SJSA1 (cell line): ENCODE measurements around the gene KRT1. TPM values are rescaled to one million over a fixed set of nuclear protein-coding genes. Genes with fewer than 3 reads are reported as not detected.
"Not testable (repeated sequence)": the region's sequence is repeated elsewhere in the genome, so short reads cannot be mapped to it uniquely, and the experiment has no call there.

Source experiments
- DNase-seq, 2 experiments: peaks; one replicate each; pipeline ENCODE4 v3.0.0-alpha.2; 2015 to 2020; ENCODE audit warnings: low spot score in 2 of 2, low read depth in 1 of 2
- H3K27ac ChIP-seq: fragments of 250-450 bp; sonication (Bioruptor Pico); 2 replicates; pipeline ENCODE4 v1.5.1; 2020; ENCODE audit warnings: mild to moderate bottlenecking, moderate library complexity
- H3K27me3 ChIP-seq: fragments of 250-450 bp; sonication (Bioruptor Pico); replicated peaks from 2 replicates; pipeline ENCODE4 v1.5.1; 2020; ENCODE audit warnings: mild to moderate bottlenecking, moderate library complexity
- H3K36me3 ChIP-seq: fragments of 250-450 bp; sonication (Bioruptor Pico); 2 replicates; pipeline ENCODE4 v1.5.1; 2020; ENCODE audit warnings: mild to moderate bottlenecking
- H3K4me1 ChIP-seq: fragments of 250-450 bp; sonication (Bioruptor Pico); replicated peaks from 2 replicates; pipeline ENCODE4 v1.6.1; 2021; ENCODE audit warnings: mild to moderate bottlenecking
- H3K4me3 ChIP-seq: fragments of 250-450 bp; sonication (Bioruptor Pico); 2 replicates; pipeline ENCODE4 v1.5.1; 2020; ENCODE audit warnings: mild to moderate bottlenecking
- H3K9me3 ChIP-seq: fragments of 250-450 bp; sonication (Bioruptor Pico); replicated peaks from 2 replicates; pipeline ENCODE4 v1.5.1; 2020; ENCODE audit warnings: mild to moderate bottlenecking
- total RNA-seq: library from RNA; depleted of rRNA; stranded (reverse); fragments of >200 nt; shearing (Covaris generic); gene quantifications from 2 replicates; pipeline ENCODE4 v1.2.3, GENCODE V29; 2014; rRNA removed

KRT1 gene
- total RNA-seq, result 1.00 TPM in 1 of 2 replicates, not detected in the other

- Histone ChIP-seq H3K27me3 (peaks cover 12% of the 10 kb centered on the region; the same call in 1 of the 2 replicates), H3K27ac (no peak within 1 kb of the TSS), H3K4me1 (no peaks in the 10 kb centered on the region), H3K9me3 (peaks cover 14% of the 10 kb centered on the region), H3K36me3 (peaks cover 23% of the 10 kb centered on the region), H3K4me3 (no peak within 1 kb of the TSS)
- DNase-seq, result peak; percentile 79 to 90
Measured at GRCh38 chr12:52680363-52680762, at the start of gene KRT1. KRT1 (minus strand) TSS chr12:52680407; CDS start chr12:52680348, 59 bp downstream.

- no peak overlapping the region for H3K27ac ChIP-seq
- H3K4me1 ChIP-seq, result no peaks in the 10 kb centered on the region
- peak; percentile 80 to 82 for DNase-seq
- H3K27me3 ChIP-seq, result peaks cover 95% of the 10 kb centered on the region
- peaks cover 59% of the 10 kb centered on the region for H3K9me3 ChIP-seq
- no peak overlapping the region for H3K4me3 ChIP-seq
- no peaks in the 10 kb centered on the region for H3K36me3 ChIP-seq
Measured at GRCh38 chr12:52729147-52729546, 48.9 kb upstream of the KRT1 start.

DNA sequence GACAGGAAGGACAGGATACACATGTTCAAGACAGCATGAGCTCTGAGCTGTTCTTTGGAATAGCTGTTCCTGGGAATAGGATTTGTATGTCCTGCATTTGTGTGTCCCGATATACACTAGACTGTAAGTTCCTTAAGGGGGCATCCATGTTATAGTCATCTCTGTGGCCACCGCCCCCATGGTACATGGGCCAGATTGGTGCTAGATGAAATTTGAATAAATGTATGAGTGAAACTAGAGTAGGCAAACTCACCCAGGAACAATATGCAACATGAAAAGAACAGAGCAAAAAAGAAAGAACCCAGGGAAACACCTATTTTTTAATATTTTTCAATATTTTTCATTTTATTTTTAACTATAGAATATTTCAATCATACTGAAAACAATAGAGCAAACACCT lies 48.2 kb upstream of the KRT1 start:
- no peak overlapping the region for H3K4me3 ChIP-seq
- DNase-seq, result peak; percentile 78 to 85
- H3K9me3 ChIP-seq, result peaks cover 51% of the 10 kb centered on the region
- no peaks in the 10 kb centered on the region for H3K4me1 ChIP-seq
- no peaks in the 10 kb centered on the region for H3K36me3 ChIP-seq
- H3K27ac ChIP-seq, result no peak overlapping the region
- H3K27me3 ChIP-seq, result peaks cover 95% of the 10 kb centered on the region

GRCh38 chr12:52727037-52727436 lies 46.8 kb upstream of the KRT1 start:
- Histone ChIP-seq H3K27me3 (peaks cover 97% of the 10 kb centered on the region), H3K4me3 (no peak overlapping the region), H3K36me3 (no peaks in the 10 kb centered on the region), H3K27ac (no peak overlapping the region), H3K9me3 (peaks cover 51% of the 10 kb centered on the region), H3K4me1 (no peaks in the 10 kb centered on the region)
- DNase-seq, result peak in 1 of 2 experiments; percentile 88

GRCh38 chr12:52726451-52726850 lies 46.2 kb upstream of the KRT1 start:
- peaks cover 96% of the 10 kb centered on the region for H3K27me3 ChIP-seq
- H3K4me3 ChIP-seq, result no peak overlapping the region
- H3K27ac ChIP-seq, result no peak overlapping the region
- H3K4me1 ChIP-seq, result no peaks in the 10 kb centered on the region
- peak; percentile 78 to 81 for DNase-seq
- peaks cover 46% of the 10 kb centered on the region for H3K9me3 ChIP-seq
- H3K36me3 ChIP-seq, result no peaks in the 10 kb centered on the region

GRCh38 chr12:52724384-52724783 lies 44.2 kb upstream of the KRT1 start:
- DNase-seq, result peak in 1 of 2 experiments; percentile 78

DNA sequence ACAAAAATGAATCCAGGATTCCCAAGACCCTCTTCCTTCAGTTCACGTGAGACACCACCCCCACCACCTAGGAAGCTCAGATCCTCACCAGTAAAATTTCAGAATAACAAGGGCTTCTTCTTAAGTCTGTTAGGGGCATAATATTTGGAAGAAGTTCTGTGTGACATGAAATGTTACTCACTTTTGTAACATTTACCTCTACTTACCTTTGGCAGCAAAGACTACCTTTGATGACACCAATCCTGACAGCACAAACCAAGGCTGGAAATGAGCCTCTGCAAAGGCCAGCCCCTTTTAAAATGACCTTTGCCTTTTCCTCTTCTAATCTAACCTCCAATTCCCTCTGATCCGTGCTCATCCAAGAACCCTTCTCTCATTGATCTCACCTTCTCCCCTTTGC lies 42.5 kb upstream of the KRT1 start:
- Histone ChIP-seq H3K27ac (no peak overlapping the region), H3K27me3 (peaks cover 96% of the 10 kb centered on the region), H3K9me3 (peaks cover 26% of the 10 kb centered on the region), H3K4me1 (no peaks in the 10 kb centered on the region), H3K4me3 (no peak overlapping the region), H3K36me3 (no peaks in the 10 kb centered on the region)
- DNase-seq, result peak; percentile 78 to 85

More at GRCh38 chr12:52724384-52724783, 44.2 kb upstream of the KRT1 start:
- Histone ChIP-seq H3K9me3 (peaks cover 34% of the 10 kb centered on the region), H3K4me3 (no peak overlapping the region), H3K36me3 (no peaks in the 10 kb centered on the region), H3K27ac (no peak overlapping the region), H3K27me3 (peaks cover 96% of the 10 kb centered on the region), H3K4me1 (no peaks in the 10 kb centered on the region)

GRCh38 chr12:52721838-52722470 lies 41.7 kb upstream of the KRT1 start:
- no peak overlapping the region for H3K27ac ChIP-seq
- H3K4me1 ChIP-seq, result no peaks in the 10 kb centered on the region
- no peak overlapping the region for H3K4me3 ChIP-seq
- peaks cover 96% of the 10 kb centered on the region for H3K27me3 ChIP-seq
- DNase-seq, result peak; percentile 78 to 82
- no peaks in the 10 kb centered on the region for H3K36me3 ChIP-seq
- peaks cover 26% of the 10 kb centered on the region for H3K9me3 ChIP-seq

- Histone ChIP-seq H3K4me3 (no peak overlapping the region), H3K27me3 (peaks cover 96% of the 10 kb centered on the region), H3K9me3 (peaks cover 14% of the 10 kb centered on the region), H3K27ac (no peak overlapping the region), H3K4me1 (no peaks in the 10 kb centered on the region), H3K36me3 (no peaks in the 10 kb centered on the region)
- no peak for DNase-seq
Measured at GRCh38 chr12:52720365-52720886, 40.2 kb upstream of the KRT1 start.

GRCh38 chr12:52716061-52716460 lies 35.9 kb upstream of the KRT1 start:
- Histone ChIP-seq H3K9me3 (peaks cover 41% of the 10 kb centered on the region), H3K4me1 (peaks cover 12% of the 10 kb centered on the region), H3K27me3 (peaks cover 100% of the 10 kb centered on the region), H3K4me3 (no peak overlapping the region), H3K27ac (no peak overlapping the region), H3K36me3 (no peaks in the 10 kb centered on the region)
- DNase-seq, result peak; percentile 79 to 86

DNA sequence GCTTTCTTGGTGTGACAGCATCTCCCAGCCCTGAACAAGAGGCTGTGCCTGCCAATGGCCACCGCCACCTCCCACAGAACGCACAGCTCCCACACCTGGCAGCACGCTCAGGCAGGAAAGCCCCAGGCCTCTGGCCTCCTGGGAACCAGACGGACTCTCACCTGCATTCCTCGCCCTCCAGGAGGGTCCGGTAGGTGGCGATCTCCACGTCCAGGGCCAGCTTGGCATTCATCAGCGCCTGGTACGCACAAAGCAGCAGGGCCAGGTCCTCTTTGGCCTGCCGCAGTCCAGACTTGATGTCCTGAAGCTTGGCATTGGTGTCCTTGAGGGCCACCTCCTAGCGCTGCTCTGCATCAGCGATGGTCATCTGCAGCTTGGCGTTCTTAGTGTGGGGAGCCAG lies 35.2 kb upstream of the KRT1 start:
- Histone ChIP-seq H3K9me3 (peaks cover 35% of the 10 kb centered on the region), H3K4me3 (no peak overlapping the region), H3K4me1 (peaks cover 12% of the 10 kb centered on the region), H3K36me3 (no peaks in the 10 kb centered on the region), H3K27me3 (peaks cover 100% of the 10 kb centered on the region), H3K27ac (no peak overlapping the region)
- no peak for DNase-seq

GRCh38 chr12:52714887-52715281 lies 34.7 kb upstream of the KRT1 start:
- Histone ChIP-seq H3K27me3 (peaks cover 100% of the 10 kb centered on the region), H3K36me3 (no peaks in the 10 kb centered on the region), H3K4me1 (peaks cover 12% of the 10 kb centered on the region), H3K9me3 (peaks cover 34% of the 10 kb centered on the region), H3K27ac (no peak overlapping the region), H3K4me3 (no peak overlapping the region)
- peak in 1 of 2 experiments; percentile 87 for DNase-seq

DNA sequence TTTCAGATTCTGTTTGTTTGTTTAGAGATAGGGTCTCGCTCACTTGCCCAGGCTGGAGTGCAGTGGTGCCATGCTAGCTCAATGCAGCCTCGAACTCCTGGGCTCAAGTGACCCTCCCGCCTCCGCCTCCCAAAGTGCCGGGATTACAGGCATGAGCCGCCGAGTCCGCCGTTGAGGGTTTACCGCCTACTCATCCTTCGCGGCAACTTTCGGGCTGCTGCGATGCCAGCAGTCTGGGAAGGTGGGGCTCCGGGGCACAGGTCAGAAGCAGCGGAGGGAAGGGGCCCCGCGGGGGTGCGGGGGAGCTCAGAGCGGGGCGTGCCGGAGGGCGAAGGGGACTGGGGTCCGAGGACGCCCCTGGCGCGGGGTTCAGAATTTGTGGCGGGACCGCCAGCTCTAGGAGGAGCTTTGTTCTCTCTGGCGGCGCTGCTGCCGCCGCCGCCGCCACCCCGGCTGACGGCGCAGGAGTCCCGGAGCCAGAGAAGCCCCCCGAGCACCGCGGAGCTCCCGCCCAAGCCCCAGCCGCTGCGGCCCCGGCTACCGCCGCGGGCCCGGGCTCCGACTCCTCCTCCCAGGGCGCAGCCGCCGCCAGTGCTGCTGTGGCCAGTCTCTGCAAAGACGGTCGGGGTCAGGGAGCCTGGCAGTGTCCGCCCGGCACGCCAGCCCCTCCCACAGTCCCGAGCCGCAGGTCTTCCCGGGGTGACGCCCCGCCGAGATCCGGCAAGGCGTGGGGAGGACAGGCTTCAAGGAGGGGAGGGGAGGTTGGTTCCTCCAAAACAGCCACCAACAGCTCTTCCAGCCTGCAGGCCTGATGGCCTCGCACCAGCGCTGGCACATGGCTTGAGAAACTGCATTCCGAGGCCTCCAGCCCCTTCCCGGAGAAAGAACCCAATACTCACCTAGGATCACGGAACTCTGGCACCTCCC lies 34.0 kb upstream of the KRT1 start:
- DNase-seq, result peak in 1 of 2 experiments; percentile 85
- H3K27me3 ChIP-seq, result peaks cover 100% of the 10 kb centered on the region
- H3K9me3 ChIP-seq, result peaks cover 34% of the 10 kb centered on the region
- H3K4me3 ChIP-seq, result peak overlapping the region; percentile 7
- H3K36me3 ChIP-seq, result no peaks in the 10 kb centered on the region
- H3K4me1 ChIP-seq, result peaks cover 12% of the 10 kb centered on the region
- no peak overlapping the region for H3K27ac ChIP-seq

- peaks cover 100% of the 10 kb centered on the region for H3K27me3 ChIP-seq
- peaks cover 34% of the 10 kb centered on the region for H3K9me3 ChIP-seq
- peak in 1 of 2 experiments; percentile 86 for DNase-seq
Measured at GRCh38 chr12:52712122-52712521, 31.9 kb upstream of the KRT1 start.

More at GRCh38 chr12:52712122-52712521, 31.9 kb upstream of the KRT1 start:
- not testable (repeated sequence) for H3K4me3 ChIP-seq, H3K27ac ChIP-seq, H3K36me3 ChIP-seq
- H3K4me1 ChIP-seq, result peaks cover 12% of the 10 kb centered on the region
